ENCODE measurements around the gene NALF2. TPM values are rescaled to one million over a fixed set of nuclear protein-coding genes. Genes with fewer than 3 reads are reported as not detected.

The NALF2 gene
- total and polyA plus RNA-seq, 2 donors from 2014 or later = 1.9 to 2.0 TPM

- DNase-seq (peak in 1 of 5 donors; percentile 46), FAIRE-seq (no peak)
- H3K9ac ChIP-seq (ENCODE audit: low read length in 3 of 3) = no peak overlapping the region
- intact Hi-C loops (cut with DNase I) = no loop called here
- H3K27me3 ChIP-seq (ENCODE audit: control insufficient read depth, insufficient read depth, low read length) = no peaks in the 10 kb centered on the region
- no peaks in the 10 kb centered on the region for H3K9me3 ChIP-seq (ENCODE audit: control insufficient read depth in 2 of 3, insufficient read depth in 1 of 3, low read length in 3 of 3)
- H3K36me3 ChIP-seq (ENCODE audit: control insufficient read depth in 2 of 3, insufficient read depth in 3 of 3, low read length in 3 of 3) = no peaks in the 10 kb centered on the region
- TF ChIP-seq CTCF (IDR thresholded peaks at IDR 0.05; ENCODE audit: borderline replicate concordance, extremely low read depth, insufficient read depth) = no peak
- no peak overlapping the region for H3K27ac ChIP-seq (ENCODE audit: low read depth in 2 of 2, low read length in 2 of 2)
- no peak overlapping the region for H3K4me3 ChIP-seq (ENCODE audit: low read length in 3 of 3)
- no peaks in the 10 kb centered on the region for H3K4me1 ChIP-seq (ENCODE audit: control insufficient read depth in 2 of 3, insufficient read depth in 2 of 3, low read depth in 1 of 3, low read length in 3 of 3)
Observed at GRCh38 chrX:69546417-69546816, 42.3 kb downstream of the NALF2 start.

GRCh38 chrX:69546978-69547377 lies 42.9 kb downstream of the NALF2 start:
- FAIRE-seq (no peak), DNase-seq (no peak)
- no peaks in the 10 kb centered on the region for H3K27me3 ChIP-seq (ENCODE audit: control insufficient read depth, insufficient read depth, low read length)
- intact Hi-C loops (cut with DNase I) = no loop called here
- H3K36me3 ChIP-seq (ENCODE audit: control insufficient read depth in 2 of 3, insufficient read depth in 3 of 3, low read length in 3 of 3) = no peaks in the 10 kb centered on the region
- H3K9me3 ChIP-seq (ENCODE audit: control insufficient read depth in 2 of 3, insufficient read depth in 1 of 3, low read length in 3 of 3) = no peaks in the 10 kb centered on the region
- TF ChIP-seq CTCF (IDR thresholded peaks at IDR 0.05; ENCODE audit: borderline replicate concordance, extremely low read depth, insufficient read depth) = no peak
- no peak overlapping the region for H3K9ac ChIP-seq (ENCODE audit: low read length in 3 of 3)
- H3K4me1 ChIP-seq (ENCODE audit: control insufficient read depth in 2 of 3, insufficient read depth in 2 of 3, low read depth in 1 of 3, low read length in 3 of 3) = no peaks in the 10 kb centered on the region
- H3K27ac ChIP-seq (ENCODE audit: low read depth in 2 of 2, low read length in 2 of 2) = no peak overlapping the region
- H3K4me3 ChIP-seq (ENCODE audit: low read length in 3 of 3) = no peak overlapping the region

GRCh38 chrX:69551421-69552009 lies 47.4 kb downstream of the NALF2 start:
- Histone ChIP-seq H3K4me1 (ENCODE audit: control insufficient read depth in 2 of 3, insufficient read depth in 2 of 3, low read depth in 1 of 3, low read length in 3 of 3) (peaks cover 0 to under 1% (median 0%) of the 10 kb centered on the region in 3 donors), H3K27me3 (ENCODE audit: control insufficient read depth, insufficient read depth, low read length) (no peaks in the 10 kb centered on the region), H3K9ac (ENCODE audit: low read length in 3 of 3) (no peak overlapping the region), H3K4me3 (ENCODE audit: low read length in 3 of 3) (no peak overlapping the region), H3K27ac (ENCODE audit: low read depth in 2 of 2, low read length in 2 of 2) (no peak overlapping the region), H3K9me3 (ENCODE audit: control insufficient read depth in 2 of 3, insufficient read depth in 1 of 3, low read length in 3 of 3) (no peaks in the 10 kb centered on the region), H3K36me3 (ENCODE audit: control insufficient read depth in 2 of 3, insufficient read depth in 3 of 3, low read length in 3 of 3) (no peaks in the 10 kb centered on the region)
- FAIRE-seq (no peak), DNase-seq (peak in 2 of 5 donors; percentile 16 to 44)
- intact Hi-C loops (cut with DNase I) = no loop called here
- no peak for TF ChIP-seq CTCF (IDR thresholded peaks at IDR 0.05; ENCODE audit: borderline replicate concordance, extremely low read depth, insufficient read depth)

- no peak for DNase-seq
- peaks cover 0 to 4% (median 0%) of the 10 kb centered on the region in 3 donors for H3K4me1 ChIP-seq (ENCODE audit: control insufficient read depth in 2 of 3, insufficient read depth in 2 of 3, low read depth in 1 of 3, low read length in 3 of 3)
- no peak overlapping the region for H3K9ac ChIP-seq (ENCODE audit: low read length in 3 of 3)
- TF ChIP-seq CTCF (IDR thresholded peaks at IDR 0.05; ENCODE audit: borderline replicate concordance, extremely low read depth, insufficient read depth) = no peak
- H3K27me3 ChIP-seq (ENCODE audit: control insufficient read depth, insufficient read depth, low read length) = no peaks in the 10 kb centered on the region
- intact Hi-C loops (cut with DNase I) = no loop called here
- no peaks in the 10 kb centered on the region for H3K9me3 ChIP-seq (ENCODE audit: control insufficient read depth in 2 of 3, insufficient read depth in 1 of 3, low read length in 3 of 3)
- no peak overlapping the region for H3K4me3 ChIP-seq (ENCODE audit: low read length in 3 of 3)
- H3K27ac ChIP-seq (ENCODE audit: low read depth in 2 of 2, low read length in 2 of 2) = no peak overlapping the region
- no peak for FAIRE-seq
- no peaks in the 10 kb centered on the region for H3K36me3 ChIP-seq (ENCODE audit: control insufficient read depth in 2 of 3, insufficient read depth in 3 of 3, low read length in 3 of 3)
Observed at GRCh38 chrX:69552512-69552911, 48.4 kb downstream of the NALF2 start.
